K562 (cell line): ENCODE results near the gene LARP4B. TPM values are rescaled to one million over a fixed set of nuclear protein-coding genes. Genes with fewer than 3 reads are reported as not detected.

Experiments used
- ATAC-seq: fragments of 200-7000 bp; cut with Tn5 transposase; 3 replicates; pipeline ENCODE4 v1.9.1; 2020; ENCODE audit warnings: moderate library complexity
- BruUV-seq: library from RNA; stranded (reverse); fragments of 400-500 nt; replicated peaks from 2 replicates; lab custom pipeline; 2021; lab: Mats Ljungman, UMichigan
- CTCF ChIA-PET: fragments of 300-600 bp; formaldehyde crosslinking; extraction: SDS; loops from one replicate; lab custom pipeline; 2021; ENCODE audit warnings: low intra/inter-chr PET ratio; lab: Yijun Ruan, JAX
- POLR2A ChIA-PET: fragments of 300-600, 350-650 bp; sonication (Branson Sonifier 250); formaldehyde crosslinking; extraction: SDS; loops from one replicate; lab custom pipeline; 2021; ENCODE audit warnings: antibody characterized with exemption, inconsistent platforms; lab: Yijun Ruan, JAX
- DNase-seq, 4 experiments: peaks; one replicate each; pipeline versions ENCODE4 v3.0.0 to v3.0.0-alpha.2; 2011 to 2018; ENCODE audit warnings: low spot score in 3 of 4, mixed read lengths in 3 of 4; ENCODE audit errors: extremely low read depth in 1 of 4
- FAIRE-seq: peaks from 2 replicates; lab custom pipeline; 2011; peaks lifted over from hg19 to GRCh38; lab: Jason Lieb, UNC
- H2AFZ ChIP-seq: 2 replicates; pipeline ENCODE4 v1.6.0; 2011; ENCODE audit warnings: low read depth, low read length, control low read depth, inconsistent platforms
- H3K27ac ChIP-seq: fragments of 200-600 bp; 3 replicates; pipeline ENCODE4 v1.8.0; 2011; ENCODE audit warnings: low read depth, mild to moderate bottlenecking, control low read depth, inconsistent platforms, low read length, moderate library complexity, mixed read lengths; ENCODE audit errors: extremely low read depth
- H3K27me3 ChIP-seq, 2 experiments: fragments of 300-600 bp in 1 of 2; 2 replicates in 1 of 2; 3 replicates in 1 of 2; pipeline versions ENCODE4 v1.6.0 to v1.8.0; 2011; ENCODE audit warnings: inconsistent platforms in 2 of 2, low read length in 2 of 2, mild to moderate bottlenecking in 1 of 2, mixed read lengths in 1 of 2, moderate library complexity in 1 of 2; ENCODE audit not compliant: control insufficient read depth in 2 of 2, insufficient read depth in 2 of 2
- H3K36me3 ChIP-seq: fragments of 300-600 bp; 3 replicates; pipeline ENCODE4 v1.8.0; 2011; ENCODE audit warnings: mild to moderate bottlenecking, low read length, inconsistent platforms; ENCODE audit not compliant: control insufficient read depth, insufficient read depth
- H3K4me1 ChIP-seq, 2 experiments: fragments of 200-600 bp in 1 of 2; replicated peaks in 1 of 2; 2 replicates in 1 of 2; 3 replicates in 1 of 2; pipeline versions ENCODE4 v1.5.1 to v1.8.0; 2011; ENCODE audit warnings: inconsistent platforms in 2 of 2, low read length in 2 of 2, mild to moderate bottlenecking in 1 of 2, mixed read lengths in 1 of 2, moderate library complexity in 1 of 2; ENCODE audit not compliant: control insufficient read depth in 2 of 2, insufficient read depth in 2 of 2
- H3K4me2 ChIP-seq: 2 replicates; pipeline ENCODE4 v1.6.1; 2011; ENCODE audit warnings: low read length, control low read depth, inconsistent platforms, mixed read lengths; ENCODE audit not compliant: insufficient read depth
- H3K4me3 ChIP-seq: fragments of 200-600 bp; sonication (generic), shearing (Covaris generic); 2 replicates; pipeline ENCODE4 v1.5.1; 2016; ENCODE audit warnings: control low read depth, inconsistent platforms
- H3K79me2 ChIP-seq: fragments of 200-600 bp; 3 replicates; pipeline ENCODE4 v1.8.0; 2011; ENCODE audit warnings: low read length, inconsistent platforms; ENCODE audit not compliant: control insufficient read depth, insufficient read depth
- H3K9ac ChIP-seq, 2 experiments: 2 replicates each; pipeline versions ENCODE4 v1.6.0 to v1.6.1; 2011; ENCODE audit warnings: low read depth in 2 of 2, low read length in 2 of 2, control low read depth in 1 of 2, inconsistent platforms in 1 of 2, mild to moderate bottlenecking in 1 of 2, mixed read lengths in 1 of 2; ENCODE audit not compliant: insufficient read depth in 1 of 2
- H3K9me1 ChIP-seq: one replicate; pipeline ENCODE4 v1.6.0; 2011; ENCODE audit warnings: inconsistent platforms, mild to moderate bottlenecking, low read length, moderate library complexity; ENCODE audit not compliant: control insufficient read depth, insufficient read depth
- H3K9me3 ChIP-seq: replicated peaks from 2 replicates; pipeline ENCODE4 v1.5.1; 2011; ENCODE audit warnings: low read depth, low read length, inconsistent platforms; ENCODE audit not compliant: control insufficient read depth, insufficient read depth
- H4K20me1 ChIP-seq: replicated peaks from 2 replicates; pipeline ENCODE4 v1.6.1; 2011; ENCODE audit warnings: low read length, inconsistent platforms, mixed read lengths; ENCODE audit not compliant: control insufficient read depth, insufficient read depth
- POLR2G ChIP-seq: fragments of 200-400 bp; formaldehyde crosslinking; IDR thresholded peaks from 2 replicates; pipeline ENCODE4 v1.6.1; 2017; ENCODE audit warnings: low read depth, mild to moderate bottlenecking, antibody characterized with exemption, low read length, moderate library complexity
- WGBS: fragments of 100-300 bp; shearing (Covaris generic); methylation state at CpG from one replicate; pipeline ENCODE4 v1.1.6; 2016; ENCODE audit warnings: low coverage, mixed read lengths; ENCODE audit not compliant: insufficient coverage; ENCODE audit errors: missing lambda C conversion rate; 5-methylcytosine and 5-hydroxymethylcytosine counted together
- in situ Hi-C: fragments of 300-500 bp; cut with MboI; formaldehyde crosslinking; loops from 4 replicates; pipeline ENCODE4 v1.15.0; 2018; ENCODE audit warnings: inconsistent platforms, mixed read lengths
- intact Hi-C: fragments of 100-400 bp; cut with micrococcal nuclease; formaldehyde crosslinking; loops from 2 replicates; pipeline ENCODE4 v1.14.2; 2022
- polyA plus RNA-seq, 8 experiments: library from polyadenylated mRNA; depleted of rRNA in 4 of 8; stranded (reverse) in 5 of 8; unstranded in 3 of 8; fragments of >200 nt; fragmentation: Nextera tagmentation in 2 of 8; fragmentation: Illumina TruSeq in 1 of 8; extraction: Ambion mirVana in 2 of 8; extraction: Trizol in 1 of 8; gene quantifications; 2 replicates each; pipeline versions ENCODE4 v1.2.1 to v1.2.3, GENCODE V29; 2011 to 2014; ENCODE audit warnings: inconsistent platforms in 1 of 8, missing spikeins in 1 of 8
- total RNA-seq, 7 experiments: library from RNA; depleted of rRNA in 6 of 7; stranded (reverse); fragments of >200 nt in 6 of 7; fragmentation: Illumina TruSeq in 2 of 7; extraction: Trizol in 2 of 7; gene quantifications; 2 replicates each; pipeline versions ENCODE4 v1.2.1 to v1.2.3, GENCODE V29; 2011 to 2021; ENCODE audit warnings: low replicate concordance in 1 of 7
- TF ChIP-seq, protein P1 (sequence below): fragments of 450-650 bp; IDR thresholded peaks from 2 replicates; pipeline ENCODE4 v1.6.1; 2016; ENCODE audit warnings: mild to moderate bottlenecking, moderate library complexity

LARP4B gene
- total and polyA plus RNA-seq, 9 of the 15 experiments (the other 6 are each of a cell fraction or from before 2014, with no cell fraction given), result 11.8 to 130 (median 42.6) TPM

DNA sequence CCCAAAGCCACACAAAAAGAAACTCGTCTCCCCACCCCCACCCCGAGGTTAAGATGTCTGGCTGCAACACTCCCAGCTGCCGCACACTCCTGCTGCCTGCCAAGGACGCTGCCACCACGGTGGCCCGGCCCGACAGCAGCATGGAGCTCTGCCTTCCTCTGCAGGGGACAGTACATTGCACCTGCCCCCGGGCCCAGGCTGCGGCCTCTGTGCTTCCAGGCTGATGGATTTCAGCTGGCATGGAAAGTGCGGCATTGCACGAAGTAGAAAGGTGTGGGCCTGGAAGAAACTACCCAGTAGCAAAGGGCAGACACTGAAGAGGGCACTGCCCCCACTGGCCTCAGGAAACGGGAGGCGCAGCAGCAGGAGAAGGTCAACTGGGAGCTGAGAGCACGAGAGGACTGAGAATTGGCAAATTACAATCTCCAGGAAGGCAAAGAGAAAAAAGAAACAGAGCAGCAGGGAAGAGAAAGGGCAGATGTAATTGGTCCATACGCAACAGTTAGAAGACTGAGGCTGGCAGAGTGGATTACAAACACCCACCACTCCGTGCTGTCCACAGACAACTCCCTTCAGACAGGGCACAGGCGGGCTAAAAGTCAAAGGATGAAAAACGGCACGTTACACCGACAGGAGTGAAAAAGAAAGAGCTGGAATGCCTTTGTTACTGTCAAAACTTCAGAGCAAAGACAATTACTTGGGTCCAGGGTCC, 124.9 kb downstream of the LARP4B start:
- no peak overlapping the region for H3K4me2 ChIP-seq
- intact Hi-C loops, result no loop called here
- ATAC-seq (no peak), DNase-seq (no peak), FAIRE-seq (no peak)
- no peak overlapping the region for H3K4me3 ChIP-seq
- H3K36me3 ChIP-seq, result peaks cover 52% of the 10 kb centered on the region
- H3K79me2 ChIP-seq, result no peaks in the 10 kb centered on the region
- WGBS, result 84% methylated on average over 20 of the region's 20 CpGs
- no peaks in the 10 kb centered on the region for H3K9me1 ChIP-seq
- ChIA-PET POLR2A (interaction anchor here (0.7 kb wide), 1 partner anchor 253 kb away, joined by 3 read pairs; no protein-coding TSS in a partner anchor), CTCF (no interaction called here)
- no TSS peak for BruUV-seq
- H3K9me3 ChIP-seq, result no peaks in the 10 kb centered on the region
- no peak overlapping the region for H2AFZ ChIP-seq
- TF ChIP-seq, protein P1, sequence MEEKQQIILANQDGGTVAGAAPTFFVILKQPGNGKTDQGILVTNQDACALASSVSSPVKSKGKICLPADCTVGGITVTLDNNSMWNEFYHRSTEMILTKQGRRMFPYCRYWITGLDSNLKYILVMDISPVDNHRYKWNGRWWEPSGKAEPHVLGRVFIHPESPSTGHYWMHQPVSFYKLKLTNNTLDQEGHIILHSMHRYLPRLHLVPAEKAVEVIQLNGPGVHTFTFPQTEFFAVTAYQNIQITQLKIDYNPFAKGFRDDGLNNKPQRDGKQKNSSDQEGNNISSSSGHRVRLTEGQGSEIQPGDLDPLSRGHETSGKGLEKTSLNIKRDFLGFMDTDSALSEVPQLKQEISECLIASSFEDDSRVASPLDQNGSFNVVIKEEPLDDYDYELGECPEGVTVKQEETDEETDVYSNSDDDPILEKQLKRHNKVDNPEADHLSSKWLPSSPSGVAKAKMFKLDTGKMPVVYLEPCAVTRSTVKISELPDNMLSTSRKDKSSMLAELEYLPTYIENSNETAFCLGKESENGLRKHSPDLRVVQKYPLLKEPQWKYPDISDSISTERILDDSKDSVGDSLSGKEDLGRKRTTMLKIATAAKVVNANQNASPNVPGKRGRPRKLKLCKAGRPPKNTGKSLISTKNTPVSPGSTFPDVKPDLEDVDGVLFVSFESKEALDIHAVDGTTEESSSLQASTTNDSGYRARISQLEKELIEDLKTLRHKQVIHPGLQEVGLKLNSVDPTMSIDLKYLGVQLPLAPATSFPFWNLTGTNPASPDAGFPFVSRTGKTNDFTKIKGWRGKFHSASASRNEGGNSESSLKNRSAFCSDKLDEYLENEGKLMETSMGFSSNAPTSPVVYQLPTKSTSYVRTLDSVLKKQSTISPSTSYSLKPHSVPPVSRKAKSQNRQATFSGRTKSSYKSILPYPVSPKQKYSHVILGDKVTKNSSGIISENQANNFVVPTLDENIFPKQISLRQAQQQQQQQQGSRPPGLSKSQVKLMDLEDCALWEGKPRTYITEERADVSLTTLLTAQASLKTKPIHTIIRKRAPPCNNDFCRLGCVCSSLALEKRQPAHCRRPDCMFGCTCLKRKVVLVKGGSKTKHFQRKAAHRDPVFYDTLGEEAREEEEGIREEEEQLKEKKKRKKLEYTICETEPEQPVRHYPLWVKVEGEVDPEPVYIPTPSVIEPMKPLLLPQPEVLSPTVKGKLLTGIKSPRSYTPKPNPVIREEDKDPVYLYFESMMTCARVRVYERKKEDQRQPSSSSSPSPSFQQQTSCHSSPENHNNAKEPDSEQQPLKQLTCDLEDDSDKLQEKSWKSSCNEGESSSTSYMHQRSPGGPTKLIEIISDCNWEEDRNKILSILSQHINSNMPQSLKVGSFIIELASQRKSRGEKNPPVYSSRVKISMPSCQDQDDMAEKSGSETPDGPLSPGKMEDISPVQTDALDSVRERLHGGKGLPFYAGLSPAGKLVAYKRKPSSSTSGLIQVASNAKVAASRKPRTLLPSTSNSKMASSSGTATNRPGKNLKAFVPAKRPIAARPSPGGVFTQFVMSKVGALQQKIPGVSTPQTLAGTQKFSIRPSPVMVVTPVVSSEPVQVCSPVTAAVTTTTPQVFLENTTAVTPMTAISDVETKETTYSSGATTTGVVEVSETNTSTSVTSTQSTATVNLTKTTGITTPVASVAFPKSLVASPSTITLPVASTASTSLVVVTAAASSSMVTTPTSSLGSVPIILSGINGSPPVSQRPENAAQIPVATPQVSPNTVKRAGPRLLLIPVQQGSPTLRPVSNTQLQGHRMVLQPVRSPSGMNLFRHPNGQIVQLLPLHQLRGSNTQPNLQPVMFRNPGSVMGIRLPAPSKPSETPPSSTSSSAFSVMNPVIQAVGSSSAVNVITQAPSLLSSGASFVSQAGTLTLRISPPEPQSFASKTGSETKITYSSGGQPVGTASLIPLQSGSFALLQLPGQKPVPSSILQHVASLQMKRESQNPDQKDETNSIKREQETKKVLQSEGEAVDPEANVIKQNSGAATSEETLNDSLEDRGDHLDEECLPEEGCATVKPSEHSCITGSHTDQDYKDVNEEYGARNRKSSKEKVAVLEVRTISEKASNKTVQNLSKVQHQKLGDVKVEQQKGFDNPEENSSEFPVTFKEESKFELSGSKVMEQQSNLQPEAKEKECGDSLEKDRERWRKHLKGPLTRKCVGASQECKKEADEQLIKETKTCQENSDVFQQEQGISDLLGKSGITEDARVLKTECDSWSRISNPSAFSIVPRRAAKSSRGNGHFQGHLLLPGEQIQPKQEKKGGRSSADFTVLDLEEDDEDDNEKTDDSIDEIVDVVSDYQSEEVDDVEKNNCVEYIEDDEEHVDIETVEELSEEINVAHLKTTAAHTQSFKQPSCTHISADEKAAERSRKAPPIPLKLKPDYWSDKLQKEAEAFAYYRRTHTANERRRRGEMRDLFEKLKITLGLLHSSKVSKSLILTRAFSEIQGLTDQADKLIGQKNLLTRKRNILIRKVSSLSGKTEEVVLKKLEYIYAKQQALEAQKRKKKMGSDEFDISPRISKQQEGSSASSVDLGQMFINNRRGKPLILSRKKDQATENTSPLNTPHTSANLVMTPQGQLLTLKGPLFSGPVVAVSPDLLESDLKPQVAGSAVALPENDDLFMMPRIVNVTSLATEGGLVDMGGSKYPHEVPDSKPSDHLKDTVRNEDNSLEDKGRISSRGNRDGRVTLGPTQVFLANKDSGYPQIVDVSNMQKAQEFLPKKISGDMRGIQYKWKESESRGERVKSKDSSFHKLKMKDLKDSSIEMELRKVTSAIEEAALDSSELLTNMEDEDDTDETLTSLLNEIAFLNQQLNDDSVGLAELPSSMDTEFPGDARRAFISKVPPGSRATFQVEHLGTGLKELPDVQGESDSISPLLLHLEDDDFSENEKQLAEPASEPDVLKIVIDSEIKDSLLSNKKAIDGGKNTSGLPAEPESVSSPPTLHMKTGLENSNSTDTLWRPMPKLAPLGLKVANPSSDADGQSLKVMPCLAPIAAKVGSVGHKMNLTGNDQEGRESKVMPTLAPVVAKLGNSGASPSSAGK, result no peak
- 0 out of 2 replicates have a peak, but pooled peaks have one; percentile 31 for TF ChIP-seq POLR2G
- no peak overlapping the region for H3K9ac ChIP-seq
- peaks cover 11% of the 10 kb centered on the region for H4K20me1 ChIP-seq
- H3K4me1 ChIP-seq, result peaks cover 0 to 36% of the 10 kb centered on the region in 2 experiments; a peak in 2 of 5 replicates
- in situ Hi-C loops, result no loop called here
- H3K27ac ChIP-seq, result no peak overlapping the region
- no peaks in the 10 kb centered on the region for H3K27me3 ChIP-seq
